Kidney (tissue), 14 donors: ENCODE results near the gene TRIM72. TPM values are rescaled to one million over a fixed set of nuclear protein-coding genes. Genes with fewer than 3 reads are reported as not detected.

Source experiments
- DNase-seq, 5 donors: peaks; one replicate each; pipeline ENCODE4 v3.0.0-alpha.2; 2013 to 2020
- FAIRE-seq: peaks from 2 replicates; lab custom pipeline; 2012; peaks lifted over from hg19 to GRCh38; lab: Jason Lieb, UNC
- H3K27ac ChIP-seq, 2 donors: one replicate each; pipeline ENCODE4 v1.7.0; 2013; ENCODE audit warnings: low read depth in 2 of 2, low read length in 2 of 2, inconsistent platforms in 1 of 2
- H3K27me3 ChIP-seq: one replicate; pipeline ENCODE4 v1.7.1; 2013; ENCODE audit warnings: low read length, inconsistent platforms; ENCODE audit not compliant: control insufficient read depth, insufficient read depth
- H3K36me3 ChIP-seq, 3 donors: one replicate each; pipeline versions ENCODE4 v1.7.0 to v1.7.1; 2013; ENCODE audit warnings: low read length in 3 of 3, control low read depth in 1 of 3, inconsistent platforms in 1 of 3; ENCODE audit not compliant: insufficient read depth in 3 of 3, control insufficient read depth in 2 of 3
- H3K4me1 ChIP-seq, 3 donors: one replicate each; pipeline versions ENCODE4 v1.7.0 to v1.7.1; 2013; ENCODE audit warnings: low read length in 3 of 3, inconsistent platforms in 1 of 3, low read depth in 1 of 3; ENCODE audit not compliant: control insufficient read depth in 2 of 3, insufficient read depth in 2 of 3
- H3K4me3 ChIP-seq, 3 donors: one replicate each; pipeline versions ENCODE4 v1.7.0 to v1.8.1; 2013; ENCODE audit warnings: low read length in 3 of 3, control low read depth in 1 of 3, inconsistent platforms in 1 of 3
- H3K9ac ChIP-seq, 3 donors: one replicate each; pipeline versions ENCODE4 v1.7.0 to v1.7.1; 2013; ENCODE audit warnings: low read length in 3 of 3, control low read depth in 1 of 3, inconsistent platforms in 1 of 3
- H3K9me3 ChIP-seq, 3 donors: one replicate each; pipeline versions ENCODE4 v1.7.0 to v1.7.1; 2013; ENCODE audit warnings: low read length in 3 of 3, control low read depth in 1 of 3, inconsistent platforms in 1 of 3; ENCODE audit not compliant: control insufficient read depth in 2 of 3, insufficient read depth in 1 of 3
- CTCF ChIP-seq: IDR thresholded peaks from 3 replicates; pipeline ENCODE4 v1.5.1; 2012; ENCODE audit warnings: mild to moderate bottlenecking, moderate library complexity, borderline replicate concordance; ENCODE audit not compliant: insufficient read depth; ENCODE audit errors: extremely low read depth
- intact Hi-C: fragments of 100-400 bp; cut with DNase I; formaldehyde crosslinking; loops from one replicate; pipeline ENCODE4 v1.11.1; 2022
- polyA plus RNA-seq: library from polyadenylated mRNA; stranded (reverse); fragments of 350-450 nt; fragmentation: Illumina TruSeq; extraction: RNeasy Lipid Tissue Mini Kit (QIAGEN cat#74804); gene quantifications from one replicate; pipeline ENCODE4 v1.2.3, GENCODE V29; 2014; ENCODE audit warnings: low read depth, low replicate concordance; ENCODE audit not compliant: insufficient read depth
- total RNA-seq: library from RNA; stranded (reverse); fragmentation: NEBNext Ultra II Directional; extraction: Animal tissue kit (Norgen Biotek cat#: 25700); gene quantifications from one replicate; pipeline ENCODE4 v1.2.1, GENCODE V29; 2021
- donor health status: control.
- donor health status: control.
- donor health status: control.
- donor health status: control.
- donor health status: control.
- donor health status: DM: yes; HTN: yes; CAD: no.
- donor health status: Normal renal cell carcinoma (clear cell type).

The TRIM72 gene
- total and polyA plus RNA-seq, 2 donors from 2014 or later, result 0.06 to 0.11 TPM

DNA sequence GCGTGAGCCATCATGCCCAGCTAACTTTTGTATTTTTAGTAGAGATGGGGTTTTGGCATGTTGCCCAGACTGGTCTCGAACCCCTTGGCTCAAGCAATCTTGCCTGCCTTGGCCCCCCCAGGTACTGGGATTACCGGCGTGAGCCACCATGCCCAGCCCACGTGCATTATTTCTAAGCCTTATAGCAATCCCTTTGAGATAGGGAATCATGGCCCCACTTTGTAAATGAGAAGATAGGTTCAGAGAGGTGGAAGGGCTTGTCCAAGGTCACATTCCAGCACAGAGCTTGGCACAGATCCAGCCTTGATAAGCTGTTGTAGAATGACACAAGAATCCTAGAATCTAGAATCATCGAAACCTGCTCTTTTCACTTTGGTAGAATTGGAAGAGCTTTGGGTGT lies 7.1 kb upstream of the TRIM72 start:
- no peak for TF ChIP-seq CTCF

GRCh38 chr16:31213342-31213741 lies 577 bp upstream of the TRIM72 start:
- no peak overlapping the region for H3K4me3 ChIP-seq
- no peak for FAIRE-seq
- peaks cover 0 to 21% (median 4%) of the 10 kb centered on the region in 3 donors for H3K4me1 ChIP-seq
- no peaks in the 10 kb centered on the region for H3K9me3 ChIP-seq
- peaks cover 17% of the 10 kb centered on the region for H3K27me3 ChIP-seq
- intact Hi-C loops, result no loop called here
- no peak overlapping the region for H3K27ac ChIP-seq
- no peaks in the 10 kb centered on the region for H3K36me3 ChIP-seq
- no peak overlapping the region for H3K9ac ChIP-seq
- no peak for DNase-seq
- no peak for TF ChIP-seq CTCF

More for the DNA sequence above, 7.1 kb upstream of the TRIM72 start:
- no peaks in the 10 kb centered on the region for H3K27me3 ChIP-seq
- DNase-seq (no peak), FAIRE-seq (no peak)
- H3K9me3 ChIP-seq, result no peaks in the 10 kb centered on the region
- H3K27ac ChIP-seq, result no peak overlapping the region
- no peaks in the 10 kb centered on the region for H3K36me3 ChIP-seq
- H3K4me1 ChIP-seq, result peaks cover 0 to 6% (median 0%) of the 10 kb centered on the region in 3 donors
- H3K9ac ChIP-seq, result no peak overlapping the region
- no peak overlapping the region for H3K4me3 ChIP-seq
- intact Hi-C loops, result no loop called here

DNA sequence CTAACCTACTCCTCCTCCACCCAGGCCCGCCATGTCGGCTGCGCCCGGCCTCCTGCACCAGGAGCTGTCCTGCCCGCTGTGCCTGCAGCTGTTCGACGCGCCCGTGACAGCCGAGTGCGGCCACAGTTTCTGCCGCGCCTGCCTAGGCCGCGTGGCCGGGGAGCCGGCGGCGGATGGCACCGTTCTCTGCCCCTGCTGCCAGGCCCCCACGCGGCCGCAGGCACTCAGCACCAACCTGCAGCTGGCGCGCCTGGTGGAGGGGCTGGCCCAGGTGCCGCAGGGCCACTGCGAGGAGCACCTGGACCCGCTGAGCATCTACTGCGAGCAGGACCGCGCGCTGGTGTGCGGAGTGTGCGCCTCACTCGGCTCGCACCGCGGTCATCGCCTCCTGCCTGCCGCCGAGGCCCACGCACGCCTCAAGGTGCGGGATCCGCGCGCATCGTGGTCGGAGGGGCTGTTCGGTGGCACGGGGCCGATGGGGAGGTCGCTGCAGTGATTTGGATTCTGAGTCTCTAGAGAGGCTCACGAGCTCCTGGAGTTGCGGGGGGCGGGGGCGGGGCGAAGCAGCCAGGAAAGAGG lies 878 bp downstream of the TRIM72 start:
- TF ChIP-seq CTCF, result no peak
- Histone ChIP-seq H3K27me3 (peaks cover 21% of the 10 kb centered on the region), H3K9ac (no peak overlapping the region), H3K27ac (no peak overlapping the region), H3K9me3 (no peaks in the 10 kb centered on the region), H3K36me3 (no peaks in the 10 kb centered on the region), H3K4me1 (peaks cover 0 to 21% (median 4%) of the 10 kb centered on the region in 3 donors), H3K4me3 (peak overlapping the region in 1 of 3 donors; percentile 48)
- intact Hi-C loops, result no loop called here
- FAIRE-seq (no peak), DNase-seq (peak in 4 of 5 donors; percentile 19 to 78 (median 44))
